IPS-18a (cell line): Measurements from ENCODE around the gene ARID5A.

Experiments used
- H3K27ac ChIP-seq: one replicate; pipeline ENCODE4 v1.5.1; 2013; ENCODE audit warnings: low read length
- H3K27me3 ChIP-seq: one replicate; pipeline ENCODE4 v1.6.1; 2013; ENCODE audit warnings: mild to moderate bottlenecking, low read length; ENCODE audit not compliant: control insufficient read depth, insufficient read depth
- H3K36me3 ChIP-seq: one replicate; pipeline ENCODE4 v1.6.1; 2013; ENCODE audit warnings: low read depth, low read length; ENCODE audit not compliant: control insufficient read depth
- H3K4me1 ChIP-seq: one replicate; pipeline ENCODE4 v1.6.1; 2013; ENCODE audit warnings: low read depth, low read length; ENCODE audit not compliant: control insufficient read depth
- H3K4me3 ChIP-seq: one replicate; pipeline ENCODE4 v1.5.1; 2013; ENCODE audit warnings: low read length
- H3K9ac ChIP-seq: one replicate; pipeline ENCODE4 v1.6.1; 2013; ENCODE audit warnings: mild to moderate bottlenecking, low read length, moderate library complexity
- H3K9me3 ChIP-seq: one replicate; pipeline ENCODE4 v1.6.1; 2013; ENCODE audit warnings: low read depth, low read length; ENCODE audit not compliant: control insufficient read depth

Gene ARID5A

GRCh38 chr2:96523659-96524481, 12.7 kb upstream of the ARID5A start:
- no peak overlapping the region for H3K27ac ChIP-seq
- no peak overlapping the region for H3K4me3 ChIP-seq
- no peaks in the 10 kb centered on the region for H3K36me3 ChIP-seq
- H3K9ac ChIP-seq, result no peak overlapping the region
- no peaks in the 10 kb centered on the region for H3K9me3 ChIP-seq
- H3K27me3 ChIP-seq, result peaks cover 22% of the 10 kb centered on the region
- peaks cover 4% of the 10 kb centered on the region for H3K4me1 ChIP-seq

DNA sequence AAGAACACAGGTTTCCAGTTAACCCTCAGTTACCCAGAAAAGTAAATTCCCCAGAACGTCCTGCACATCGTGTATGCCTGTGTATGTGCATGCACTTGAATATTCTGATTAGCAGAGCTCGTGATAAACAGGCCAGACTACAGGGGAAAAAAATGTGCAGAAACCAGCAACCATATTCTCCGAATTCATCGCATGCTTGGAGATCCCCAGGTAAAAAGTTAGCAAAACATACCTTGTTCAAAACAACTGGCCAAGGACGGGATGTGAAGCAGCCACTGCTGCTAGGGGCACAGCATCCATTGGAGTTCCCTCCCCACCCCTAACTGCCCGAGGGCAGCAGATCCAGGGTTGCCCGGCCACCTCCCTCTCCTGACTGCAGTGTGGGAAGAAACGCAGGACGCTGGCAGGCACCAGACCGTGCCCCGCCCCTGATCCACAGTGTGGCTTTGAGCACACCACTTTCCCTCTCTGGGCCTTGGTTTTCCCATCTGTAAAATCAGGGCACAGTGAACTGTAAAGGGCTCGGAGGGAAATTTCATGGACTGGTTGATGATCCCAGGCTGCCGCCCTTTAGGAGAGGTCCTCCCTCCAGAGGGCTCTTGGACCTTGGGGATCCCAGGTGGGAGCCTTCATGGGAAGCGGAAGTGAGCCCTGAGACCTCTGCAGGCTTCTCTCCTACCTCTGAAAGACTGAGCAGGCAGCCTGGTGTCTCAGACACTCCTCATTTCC, 11.9 kb upstream of the ARID5A start:
- H3K9me3 ChIP-seq, result no peaks in the 10 kb centered on the region
- no peak overlapping the region for H3K9ac ChIP-seq
- H3K27me3 ChIP-seq, result peaks cover 22% of the 10 kb centered on the region
- H3K27ac ChIP-seq, result no peak overlapping the region
- H3K4me3 ChIP-seq, result no peak overlapping the region
- H3K4me1 ChIP-seq, result peaks cover 4% of the 10 kb centered on the region
- H3K36me3 ChIP-seq, result no peaks in the 10 kb centered on the region

DNA sequence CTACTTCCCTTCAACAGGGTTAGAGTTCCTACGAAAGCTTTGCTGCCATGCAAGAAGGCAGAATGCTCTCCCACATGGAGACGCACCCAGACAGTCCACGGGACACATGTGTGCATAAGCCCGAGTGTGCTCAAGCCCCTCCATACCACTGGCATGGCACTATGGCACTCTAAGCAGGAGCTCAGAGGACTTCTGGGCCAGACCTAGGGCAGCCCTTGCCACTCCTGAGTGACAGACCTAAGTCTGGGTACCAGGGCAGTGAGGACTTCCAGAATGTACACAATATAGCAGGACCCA, 11.4 kb upstream of the ARID5A start:
- Histone ChIP-seq H3K4me1 (peaks cover 4% of the 10 kb centered on the region), H3K36me3 (no peaks in the 10 kb centered on the region), H3K4me3 (no peak overlapping the region), H3K9me3 (no peaks in the 10 kb centered on the region), H3K9ac (no peak overlapping the region), H3K27ac (no peak overlapping the region), H3K27me3 (peaks cover 22% of the 10 kb centered on the region)

- no peaks in the 10 kb centered on the region for H3K9me3 ChIP-seq
- H3K4me3 ChIP-seq, result no peak overlapping the region
- no peaks in the 10 kb centered on the region for H3K36me3 ChIP-seq
- H3K27me3 ChIP-seq, result peaks cover 28% of the 10 kb centered on the region
- H3K4me1 ChIP-seq, result peaks cover 4% of the 10 kb centered on the region
- H3K27ac ChIP-seq, result no peak overlapping the region
- no peak overlapping the region for H3K9ac ChIP-seq
These were observed 10.4 kb upstream of the ARID5A start for GRCh38 chr2:96526101-96526591.

GRCh38 chr2:96526615-96527285, 9.8 kb upstream of the ARID5A start:
- peaks cover 34% of the 10 kb centered on the region for H3K27me3 ChIP-seq
- no peak overlapping the region for H3K27ac ChIP-seq
- peak overlapping the region; percentile 52 for H3K4me3 ChIP-seq

GRCh38 chr2:96527286-96528005, 9.1 kb upstream of the ARID5A start:
- H3K4me1 ChIP-seq, result peaks cover 10% of the 10 kb centered on the region

More at GRCh38 chr2:96526615-96527285, 9.8 kb upstream of the ARID5A start:
- peaks cover 8% of the 10 kb centered on the region for H3K4me1 ChIP-seq
- no peaks in the 10 kb centered on the region for H3K36me3 ChIP-seq
- peak overlapping the region; percentile 37 for H3K9ac ChIP-seq
- no peaks in the 10 kb centered on the region for H3K9me3 ChIP-seq

DNA sequence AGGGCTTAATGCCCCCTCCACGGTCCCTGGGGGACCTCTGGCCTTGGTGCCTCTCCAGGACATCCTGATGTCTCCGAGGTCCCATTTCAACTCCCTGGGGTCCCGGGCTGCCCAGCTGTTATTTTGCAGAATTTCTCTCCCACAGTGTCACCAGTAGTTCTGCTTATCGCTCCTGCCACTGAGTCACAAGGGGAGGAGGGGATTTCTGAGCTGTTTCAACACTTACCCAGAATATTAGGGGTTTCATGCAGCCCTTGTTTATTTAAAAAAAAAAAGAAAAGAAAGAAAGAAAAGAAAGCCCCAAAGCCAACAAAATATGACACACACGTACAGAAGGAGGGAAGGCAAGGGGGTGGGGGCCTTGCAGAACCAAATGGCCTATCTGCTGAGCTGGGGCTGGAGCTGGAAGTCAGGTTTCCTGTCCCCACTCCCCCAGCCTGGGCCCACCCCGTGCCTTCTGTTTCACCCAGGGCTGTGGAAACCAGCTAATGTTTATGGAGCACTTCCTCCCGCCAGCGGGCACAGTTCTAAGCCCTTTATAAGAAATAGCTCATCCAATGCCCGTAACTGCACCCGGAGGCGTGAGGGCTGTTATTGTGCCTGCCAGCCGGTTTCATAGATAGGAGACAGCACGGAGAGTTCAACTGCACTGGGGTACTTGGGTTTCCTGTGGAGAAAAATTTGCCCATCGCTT, 8.4 kb upstream of the ARID5A start:
- no peaks in the 10 kb centered on the region for H3K9me3 ChIP-seq
- no peak overlapping the region for H3K9ac ChIP-seq
- peak overlapping the region; percentile 52 for H3K4me3 ChIP-seq
- peaks cover 10% of the 10 kb centered on the region for H3K4me1 ChIP-seq
- H3K27me3 ChIP-seq, result peaks cover 35% of the 10 kb centered on the region
- H3K27ac ChIP-seq, result no peak overlapping the region
- no peaks in the 10 kb centered on the region for H3K36me3 ChIP-seq

More at GRCh38 chr2:96527286-96528005, 9.1 kb upstream of the ARID5A start:
- H3K9me3 ChIP-seq, result no peaks in the 10 kb centered on the region
- peak overlapping the region; percentile 52 for H3K4me3 ChIP-seq
- peak overlapping the region; percentile 37 for H3K9ac ChIP-seq
- no peaks in the 10 kb centered on the region for H3K36me3 ChIP-seq
- H3K27me3 ChIP-seq, result peaks cover 35% of the 10 kb centered on the region
- no peak overlapping the region for H3K27ac ChIP-seq

GRCh38 chr2:96528700-96529375, 7.7 kb upstream of the ARID5A start:
- H3K27me3 ChIP-seq, result peaks cover 35% of the 10 kb centered on the region
- H3K27ac ChIP-seq, result no peak overlapping the region
- no peak overlapping the region for H3K4me3 ChIP-seq
- no peaks in the 10 kb centered on the region for H3K36me3 ChIP-seq
- H3K4me1 ChIP-seq, result peaks cover 10% of the 10 kb centered on the region
- H3K9me3 ChIP-seq, result no peaks in the 10 kb centered on the region
- H3K9ac ChIP-seq, result no peak overlapping the region

DNA sequence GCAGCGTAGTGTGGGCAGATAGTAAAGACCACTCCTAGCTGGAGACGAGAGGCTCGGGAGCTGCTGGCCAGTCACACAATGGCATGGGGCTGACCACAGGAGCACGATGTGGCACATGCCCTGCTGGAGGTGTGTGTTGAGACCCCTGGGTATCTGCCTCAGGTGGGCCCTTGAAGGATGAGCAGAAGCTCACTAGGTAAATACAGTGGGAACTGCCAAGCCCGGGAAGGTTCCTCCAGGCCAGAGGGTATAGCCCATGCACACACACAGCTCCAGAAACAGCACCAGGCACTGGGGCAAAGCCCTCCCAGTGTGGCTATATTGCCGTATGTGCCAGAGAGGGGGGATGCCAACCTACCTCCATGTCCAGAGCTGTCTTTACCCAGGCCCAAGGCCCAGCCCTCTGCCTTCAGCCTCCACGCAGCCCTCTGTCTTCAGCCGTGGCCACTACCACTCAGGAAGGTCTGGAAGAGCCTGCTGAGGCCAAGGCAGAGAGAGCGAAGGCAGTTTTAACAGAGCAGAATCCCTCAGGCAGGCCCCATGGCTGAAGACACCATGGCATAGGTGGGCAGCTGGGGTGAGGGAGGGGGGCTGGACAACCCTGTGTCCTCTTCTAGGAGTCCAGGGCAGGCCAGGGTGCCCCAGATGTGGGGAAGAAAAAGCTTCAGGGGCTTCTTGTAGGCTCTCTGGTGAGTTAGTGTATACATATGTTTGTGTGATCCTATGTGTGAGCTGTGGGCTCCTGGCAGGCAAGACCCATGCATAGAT, 7.0 kb upstream of the ARID5A start:
- no peak overlapping the region for H3K27ac ChIP-seq
- no peaks in the 10 kb centered on the region for H3K36me3 ChIP-seq
- H3K4me3 ChIP-seq, result no peak overlapping the region
- peaks cover 35% of the 10 kb centered on the region for H3K27me3 ChIP-seq
- H3K4me1 ChIP-seq, result peaks cover 10% of the 10 kb centered on the region
- H3K9ac ChIP-seq, result no peak overlapping the region
- no peaks in the 10 kb centered on the region for H3K9me3 ChIP-seq

DNA sequence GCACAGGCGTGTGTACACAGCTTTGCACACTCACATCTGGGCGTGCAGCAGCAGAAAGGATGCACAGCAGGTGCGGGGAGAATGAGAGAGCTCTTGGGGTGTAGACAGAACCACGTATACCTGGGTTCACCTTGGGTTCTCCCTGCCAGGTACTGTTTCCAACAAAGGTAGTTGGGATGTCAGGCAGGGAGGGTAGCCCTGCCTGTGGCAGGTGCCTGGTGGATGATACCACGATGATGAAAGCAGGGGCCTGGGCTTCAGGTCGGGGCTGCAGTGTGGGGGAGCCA, 6.5 kb upstream of the ARID5A start:
- Histone ChIP-seq H3K9me3 (no peaks in the 10 kb centered on the region), H3K27ac (no peak overlapping the region), H3K4me3 (no peak overlapping the region), H3K9ac (no peak overlapping the region), H3K36me3 (no peaks in the 10 kb centered on the region), H3K27me3 (peaks cover 35% of the 10 kb centered on the region), H3K4me1 (peaks cover 10% of the 10 kb centered on the region)
